Measurements from ENCODE around the gene CUBN.

Gene CUBN

GRCh38 chr10:16927546-16927945 lies 202.1 kb downstream of the CUBN start:
- H3K9me3 ChIP-seq (ENCODE audit: insufficient read depth, low read length): no peaks in the 10 kb centered on the region
- DNase-seq (ENCODE audit: low read depth, low spot score): no peak
- no peaks in the 10 kb centered on the region for H3K27me3 ChIP-seq (ENCODE audit: insufficient read depth, insufficient read length)
- TF ChIP-seq ZNF274 (IDR thresholded peaks at IDR 0.05; ENCODE audit: low read depth, low read length) (no peak), SUZ12 (IDR thresholded peaks at IDR 0.05; ENCODE audit: extremely low read depth, insufficient read depth, insufficient read length) (no peak)
- H3K4me1 ChIP-seq (ENCODE audit: insufficient read depth, insufficient read length): no peaks in the 10 kb centered on the region
- H3K9ac ChIP-seq (ENCODE audit: insufficient read length, low read depth): no peak overlapping the region
- no peak overlapping the region for H3K4me3 ChIP-seq (ENCODE audit: insufficient read length, low read depth)
- no peaks in the 10 kb centered on the region for H3K36me3 ChIP-seq (ENCODE audit: insufficient read depth, insufficient read length, low read length)

- H3K9ac ChIP-seq (ENCODE audit: insufficient read length, low read depth): no peak overlapping the region
- TF ChIP-seq YY1 (IDR thresholded peaks at IDR 0.05; ENCODE audit: insufficient read depth, insufficient read length) (no peak), SUZ12 (IDR thresholded peaks at IDR 0.05; ENCODE audit: extremely low read depth, insufficient read depth, insufficient read length) (no peak), ZNF274 (IDR thresholded peaks at IDR 0.05; ENCODE audit: low read depth, low read length) (no peak)
- H3K4me1 ChIP-seq (ENCODE audit: insufficient read depth, insufficient read length): no peaks in the 10 kb centered on the region
- no peaks in the 10 kb centered on the region for H3K27me3 ChIP-seq (ENCODE audit: insufficient read depth, insufficient read length)
- no peaks in the 10 kb centered on the region for H3K9me3 ChIP-seq (ENCODE audit: insufficient read depth, low read length)
- H3K36me3 ChIP-seq (ENCODE audit: insufficient read depth, insufficient read length, low read length): no peaks in the 10 kb centered on the region
- DNase-seq (ENCODE audit: low read depth, low spot score): no peak
- no peak overlapping the region for H3K4me3 ChIP-seq (ENCODE audit: insufficient read length, low read depth)
Measured at GRCh38 chr10:16923726-16924125, 205.9 kb downstream of the CUBN start.

- no peak for DNase-seq (ENCODE audit: low read depth, low spot score)
- Histone ChIP-seq H3K27me3 (ENCODE audit: insufficient read depth, insufficient read length) (no peaks in the 10 kb centered on the region), H3K9ac (ENCODE audit: insufficient read length, low read depth) (no peak overlapping the region), H3K4me1 (ENCODE audit: insufficient read depth, insufficient read length) (no peaks in the 10 kb centered on the region), H3K9me3 (ENCODE audit: insufficient read depth, low read length) (no peaks in the 10 kb centered on the region), H3K4me3 (ENCODE audit: insufficient read length, low read depth) (no peak overlapping the region), H3K36me3 (ENCODE audit: insufficient read depth, insufficient read length, low read length) (no peaks in the 10 kb centered on the region)
- TF ChIP-seq YY1 (IDR thresholded peaks at IDR 0.05; ENCODE audit: insufficient read depth, insufficient read length) (no peak), ZNF274 (IDR thresholded peaks at IDR 0.05; ENCODE audit: low read depth, low read length) (no peak), SUZ12 (IDR thresholded peaks at IDR 0.05; ENCODE audit: extremely low read depth, insufficient read depth, insufficient read length) (no peak)
Measured at GRCh38 chr10:16923309-16923708, 206.3 kb downstream of the CUBN start.

DNA sequence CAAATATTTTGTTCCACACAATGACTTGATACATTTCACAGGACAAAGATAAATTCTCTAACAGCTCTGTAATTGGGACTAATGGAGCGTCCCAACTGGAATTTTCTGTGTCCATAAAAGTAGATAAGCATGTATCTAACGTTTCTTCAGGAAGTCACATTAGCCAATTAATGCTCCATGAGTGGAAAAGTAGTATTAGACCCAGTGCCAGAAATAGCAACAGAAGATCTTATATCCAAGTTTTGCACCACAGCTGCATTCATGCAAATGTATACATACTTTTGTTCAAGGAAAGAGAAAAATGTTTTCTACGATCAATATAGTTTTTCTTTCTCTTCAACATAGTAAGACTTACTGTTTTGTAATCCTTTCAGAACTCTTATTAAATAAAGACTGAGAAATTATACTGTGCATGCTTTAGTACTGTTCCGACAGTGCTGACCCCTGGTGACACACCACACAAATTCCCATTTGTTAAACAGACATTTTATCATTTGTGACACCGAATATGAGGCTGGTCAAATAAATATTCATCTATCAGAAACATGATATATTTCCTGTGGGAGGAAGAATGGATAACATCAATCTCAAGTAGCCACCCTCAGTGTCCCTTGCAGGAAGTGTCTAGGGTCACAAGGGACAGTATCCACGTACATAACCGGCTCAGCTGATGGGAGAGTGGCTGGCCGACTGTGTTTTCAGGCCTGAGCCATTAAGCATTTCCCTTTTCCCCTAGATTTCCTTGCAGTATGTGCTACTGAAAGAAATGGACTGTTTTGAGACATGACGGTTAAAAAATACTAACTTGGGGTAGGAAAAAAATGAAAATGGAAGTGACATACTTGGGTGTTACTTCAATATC lies 210.3 kb downstream of the CUBN start:
- DNase-seq (ENCODE audit: low read depth, low spot score): no peak
- TF ChIP-seq YY1 (IDR thresholded peaks at IDR 0.05; ENCODE audit: insufficient read depth, insufficient read length): no peak
- TF ChIP-seq SUZ12 (IDR thresholded peaks at IDR 0.05; ENCODE audit: extremely low read depth, insufficient read depth, insufficient read length): no peak
- TF ChIP-seq ZNF274 (IDR thresholded peaks at IDR 0.05; ENCODE audit: low read depth, low read length): no peak
- Histone ChIP-seq H3K27me3 (ENCODE audit: insufficient read depth, insufficient read length) (no peaks in the 10 kb centered on the region), H3K9ac (ENCODE audit: insufficient read length, low read depth) (no peak overlapping the region), H3K4me3 (ENCODE audit: insufficient read length, low read depth) (no peak overlapping the region), H3K36me3 (ENCODE audit: insufficient read depth, insufficient read length, low read length) (no peaks in the 10 kb centered on the region), H3K4me1 (ENCODE audit: insufficient read depth, insufficient read length) (no peaks in the 10 kb centered on the region), H3K9me3 (ENCODE audit: insufficient read depth, low read length) (no peaks in the 10 kb centered on the region)

DNA sequence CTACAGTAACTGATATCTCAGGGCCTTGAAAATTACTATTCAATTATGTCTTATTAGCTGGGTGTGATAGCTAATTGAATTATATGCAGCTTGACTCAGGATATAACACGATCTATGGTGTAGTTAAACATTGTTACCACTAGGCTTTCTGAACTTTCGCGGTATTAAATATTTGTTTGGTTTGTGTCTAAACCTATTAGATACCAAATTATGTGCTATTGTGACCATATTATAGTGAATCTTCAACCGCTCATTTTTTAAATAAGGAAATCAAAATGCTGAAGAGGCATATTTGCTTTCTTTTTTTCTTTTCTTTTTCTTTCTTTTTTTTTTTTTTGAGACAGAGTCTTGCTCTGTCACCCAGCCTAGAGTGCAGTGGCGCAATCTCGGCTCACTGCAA lies 213.1 kb downstream of the CUBN start:
- TF ChIP-seq SUZ12 (IDR thresholded peaks at IDR 0.05; ENCODE audit: extremely low read depth, insufficient read depth, insufficient read length) (no peak), YY1 (IDR thresholded peaks at IDR 0.05; ENCODE audit: insufficient read depth, insufficient read length) (no peak), ZNF274 (IDR thresholded peaks at IDR 0.05; ENCODE audit: low read depth, low read length) (no peak)
- Histone ChIP-seq H3K36me3 (ENCODE audit: insufficient read depth, insufficient read length, low read length) (no peaks in the 10 kb centered on the region), H3K27me3 (ENCODE audit: insufficient read depth, insufficient read length) (no peaks in the 10 kb centered on the region), H3K9ac (ENCODE audit: insufficient read length, low read depth) (no peak overlapping the region), H3K4me3 (ENCODE audit: insufficient read length, low read depth) (no peak overlapping the region), H3K4me1 (ENCODE audit: insufficient read depth, insufficient read length) (no peaks in the 10 kb centered on the region), H3K9me3 (ENCODE audit: insufficient read depth, low read length) (no peaks in the 10 kb centered on the region)
- DNase-seq (ENCODE audit: low read depth, low spot score): no peak

GRCh38 chr10:16915300-16915699 lies 214.3 kb downstream of the CUBN start:
- TF ChIP-seq SUZ12 (IDR thresholded peaks at IDR 0.05; ENCODE audit: extremely low read depth, insufficient read depth, insufficient read length) (no peak), ZNF274 (IDR thresholded peaks at IDR 0.05; ENCODE audit: low read depth, low read length) (no peak), YY1 (IDR thresholded peaks at IDR 0.05; ENCODE audit: insufficient read depth, insufficient read length) (no peak)
- no peaks in the 10 kb centered on the region for H3K36me3 ChIP-seq (ENCODE audit: insufficient read depth, insufficient read length, low read length)
- H3K4me3 ChIP-seq (ENCODE audit: insufficient read length, low read depth): no peak overlapping the region
- no peak overlapping the region for H3K9ac ChIP-seq (ENCODE audit: insufficient read length, low read depth)
- H3K27me3 ChIP-seq (ENCODE audit: insufficient read depth, insufficient read length): no peaks in the 10 kb centered on the region
- H3K4me1 ChIP-seq (ENCODE audit: insufficient read depth, insufficient read length): no peaks in the 10 kb centered on the region
- H3K9me3 ChIP-seq (ENCODE audit: insufficient read depth, low read length): no peaks in the 10 kb centered on the region
- DNase-seq (ENCODE audit: low read depth, low spot score): no peak

DNA sequence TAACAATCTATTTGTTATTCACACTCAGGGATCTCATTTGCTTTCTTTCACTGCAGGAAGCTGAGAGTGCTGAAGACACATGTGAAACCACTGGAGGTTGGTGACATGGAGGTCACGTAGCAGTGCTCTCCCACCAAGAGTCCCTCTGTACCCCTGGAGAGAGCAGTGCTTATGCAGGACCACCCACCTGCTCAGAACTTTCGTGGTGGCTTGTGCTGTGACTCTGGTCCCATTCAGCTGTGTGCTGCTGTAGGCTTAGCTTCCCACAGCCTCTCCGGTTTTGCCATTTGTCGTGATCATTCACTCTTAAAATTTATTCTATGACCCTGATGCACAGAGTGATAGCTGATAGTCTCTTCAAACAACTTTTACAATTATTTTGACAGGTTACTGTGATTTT lies 216.3 kb downstream of the CUBN start:
- TF ChIP-seq SUZ12 (IDR thresholded peaks at IDR 0.05; ENCODE audit: extremely low read depth, insufficient read depth, insufficient read length) (no peak), ZNF274 (IDR thresholded peaks at IDR 0.05; ENCODE audit: low read depth, low read length) (no peak), YY1 (IDR thresholded peaks at IDR 0.05; ENCODE audit: insufficient read depth, insufficient read length) (no peak)
- no peaks in the 10 kb centered on the region for H3K27me3 ChIP-seq (ENCODE audit: insufficient read depth, insufficient read length)
- H3K9me3 ChIP-seq (ENCODE audit: insufficient read depth, low read length): no peaks in the 10 kb centered on the region

More for the DNA sequence above, 216.3 kb downstream of the CUBN start:
- Histone ChIP-seq H3K4me1 (ENCODE audit: insufficient read depth, insufficient read length) (no peaks in the 10 kb centered on the region), H3K36me3 (ENCODE audit: insufficient read depth, insufficient read length, low read length) (no peaks in the 10 kb centered on the region), H3K4me3 (ENCODE audit: insufficient read length, low read depth) (no peak overlapping the region), H3K9ac (ENCODE audit: insufficient read length, low read depth) (no peak overlapping the region)
- no peak for DNase-seq (ENCODE audit: low read depth, low spot score)

Measured in NT2/D1 (cell line).